Activated CD8-positive, alpha-beta memory T cell treated with anti-CD3 and anti-CD28 coated beads, Interleukin-2, amount 50 U/mL, for 48 hours (primary cell): ENCODE data around the gene BANK1.
"Not testable (repeated sequence)": the region's sequence is repeated elsewhere in the genome, so short reads cannot be mapped to it uniquely, and the experiment has no call there.

Source experiments
- DNase-seq: peaks from one replicate; pipeline ENCODE4 v3.0.0-alpha.2; 2020

The BANK1 gene

DNA sequence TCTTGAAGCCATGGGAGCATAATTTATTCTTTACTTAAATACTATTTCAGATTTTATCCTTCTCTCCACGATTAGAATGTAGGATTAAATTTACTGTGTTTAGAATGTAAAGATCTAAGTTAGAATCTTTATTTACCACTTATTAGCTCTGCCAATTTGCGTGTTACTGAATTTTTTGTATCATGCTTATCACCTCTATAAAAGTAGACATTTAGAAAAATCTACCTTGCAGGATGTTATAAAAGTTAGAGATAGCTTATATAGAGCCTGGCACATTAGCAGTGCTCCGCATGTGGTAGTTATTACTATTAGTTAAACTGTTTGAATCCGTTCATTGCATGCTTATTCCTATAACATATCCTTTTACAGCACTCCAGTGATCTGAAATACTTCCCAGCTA lies 97.9 kb downstream of the BANK1 start:
- no peak for DNase-seq

DNA sequence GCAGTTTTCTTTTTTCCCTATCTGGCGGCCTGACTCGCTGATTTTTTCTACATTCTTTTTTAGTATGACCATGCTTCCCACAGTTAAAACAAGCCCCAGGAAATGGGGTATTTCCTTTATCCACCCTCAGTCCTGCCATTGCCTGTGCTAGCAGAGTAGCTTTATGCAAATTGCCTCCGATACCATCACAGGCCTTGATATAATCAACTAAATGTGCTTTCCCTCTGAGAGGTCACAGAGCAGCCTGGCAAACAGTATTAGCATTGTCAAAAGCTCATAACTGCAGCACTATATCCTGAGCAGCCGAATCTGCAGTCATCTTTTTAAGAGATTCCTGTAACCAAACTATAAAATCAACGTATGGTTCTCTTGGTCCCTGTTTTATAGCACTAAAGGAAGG lies 115.0 kb downstream of the BANK1 start:
- not testable (repeated sequence) for DNase-seq

DNA sequence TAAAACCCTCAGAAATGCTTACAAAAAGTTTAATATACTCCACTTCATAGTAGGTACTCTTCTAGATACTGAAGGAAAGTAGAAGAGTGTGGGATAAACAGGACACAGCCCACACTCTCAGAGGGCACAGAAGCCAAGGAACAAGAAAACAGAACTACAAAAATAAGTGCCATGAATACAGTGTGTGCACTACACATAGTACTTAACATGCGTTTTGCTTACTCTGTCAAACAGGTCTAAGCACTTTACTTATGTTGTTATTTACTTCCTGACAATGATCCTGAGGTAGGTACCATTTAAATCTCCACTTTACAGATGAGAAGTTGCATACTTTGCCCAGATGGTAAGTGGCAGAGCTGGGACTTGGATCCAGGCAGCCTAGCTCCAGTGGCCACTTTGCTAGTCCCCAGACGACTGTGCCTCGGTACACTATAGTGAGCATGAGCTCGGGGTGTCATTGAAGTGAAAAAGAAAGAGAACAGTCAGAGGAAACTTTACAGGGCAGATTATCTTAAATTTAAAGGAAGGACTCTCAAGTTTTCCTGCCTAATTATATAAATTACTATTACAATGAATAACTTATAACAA lies 120.3 kb downstream of the BANK1 start:
- DNase-seq, result no peak

DNA sequence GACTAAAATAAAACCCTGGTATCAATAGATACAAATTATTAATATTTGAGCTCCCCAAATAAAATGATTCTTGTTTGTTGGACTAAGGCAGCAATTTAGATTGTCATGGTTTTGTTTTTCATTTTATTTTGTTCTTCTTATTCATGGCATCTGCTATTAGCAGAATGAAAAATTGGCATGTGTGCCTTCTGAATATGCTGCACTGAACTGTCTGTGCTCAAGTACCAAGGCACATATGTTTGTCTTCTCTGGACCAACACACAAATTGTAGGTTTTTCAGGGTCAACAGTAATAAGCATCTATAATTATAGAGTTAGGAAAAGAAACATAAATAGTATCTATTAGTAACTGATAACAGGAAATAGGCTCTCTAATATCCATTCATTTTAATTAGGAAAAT lies 121.1 kb downstream of the BANK1 start:
- no peak for DNase-seq

DNA sequence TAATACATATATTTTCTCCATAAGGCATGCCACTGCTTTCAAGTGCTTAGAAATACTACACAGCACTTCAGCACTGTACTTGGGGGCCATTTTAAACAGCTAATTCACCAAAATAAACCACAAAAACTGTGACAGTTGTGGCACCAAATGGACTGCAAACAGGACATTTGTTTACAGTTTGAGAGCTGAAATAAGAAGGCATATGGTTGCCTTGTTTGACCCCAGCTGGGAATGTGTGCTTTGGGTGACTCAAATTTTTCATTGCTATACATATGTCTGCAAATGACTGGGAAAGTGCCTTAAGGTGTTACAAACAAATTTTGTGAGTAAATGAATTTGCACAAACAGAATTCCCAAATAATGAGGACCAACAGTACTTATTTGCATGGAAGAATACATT lies 124.2 kb downstream of the BANK1 start:
- DNase-seq, result no peak

DNA sequence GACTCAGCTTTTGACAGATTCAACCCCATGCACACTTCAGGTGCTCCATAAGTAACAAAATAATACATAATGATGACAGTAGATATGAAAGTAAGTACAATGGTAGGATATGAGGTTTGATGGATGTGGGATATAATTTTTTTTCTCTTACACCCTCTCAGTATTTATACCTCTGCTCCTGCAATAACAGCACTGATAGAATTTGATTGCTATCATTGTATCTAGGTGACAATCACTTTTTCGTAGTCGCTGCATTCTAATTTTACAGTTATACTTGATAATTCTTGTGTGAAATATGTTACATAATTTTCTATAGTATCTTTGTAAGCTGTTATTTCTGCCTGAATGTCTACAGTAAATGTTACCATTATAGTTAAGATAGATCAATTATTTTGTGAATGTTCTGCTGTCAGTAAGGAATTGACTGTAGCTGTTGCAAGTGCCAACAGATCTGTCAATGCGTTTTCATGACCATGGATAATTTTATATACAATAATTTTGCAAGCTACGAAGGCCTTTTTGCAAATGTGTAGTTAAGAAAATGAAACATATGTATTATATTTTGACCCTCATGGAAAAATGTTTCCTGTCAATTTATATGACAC lies 128.9 kb downstream of the BANK1 start:
- no peak for DNase-seq

DNA sequence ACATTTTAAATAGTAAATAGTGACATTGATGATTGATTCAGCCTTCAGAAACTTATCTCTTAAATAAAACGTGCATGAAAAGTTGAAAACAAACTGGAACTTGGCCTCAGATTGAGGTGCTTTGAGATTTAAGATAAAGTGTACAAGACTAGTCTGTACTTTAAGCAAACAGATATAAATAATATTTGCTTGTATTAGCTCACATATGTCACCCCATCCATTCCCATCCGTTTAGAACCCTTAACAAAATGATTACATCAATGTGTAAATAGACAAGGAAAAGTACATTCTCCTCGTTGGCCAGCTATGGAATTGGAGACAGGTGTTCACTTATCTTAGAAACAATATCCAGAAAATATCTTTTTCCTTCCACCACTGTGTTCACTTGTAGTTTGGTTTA lies 130.8 kb downstream of the BANK1 start:
- DNase-seq, result no peak

DNA sequence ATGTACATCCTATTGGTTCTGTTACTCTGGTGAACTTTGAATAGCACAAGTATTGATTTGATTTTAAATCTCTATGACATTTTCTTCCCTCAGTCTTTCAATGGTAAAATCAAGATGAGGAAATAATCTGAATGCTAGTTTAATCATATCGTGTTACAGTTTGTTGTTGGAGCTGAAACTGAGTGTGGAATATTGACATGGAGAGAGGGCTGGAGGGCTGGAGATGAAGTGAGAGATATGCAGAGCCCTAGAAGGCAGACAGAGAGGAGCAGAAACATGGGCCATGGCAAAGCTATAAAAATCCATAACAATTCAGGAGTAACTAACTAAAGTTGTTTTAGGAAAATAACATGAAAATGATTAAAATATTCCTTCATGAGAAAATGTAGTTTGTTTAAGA lies 141.1 kb downstream of the BANK1 start:
- DNase-seq, result no peak

DNA sequence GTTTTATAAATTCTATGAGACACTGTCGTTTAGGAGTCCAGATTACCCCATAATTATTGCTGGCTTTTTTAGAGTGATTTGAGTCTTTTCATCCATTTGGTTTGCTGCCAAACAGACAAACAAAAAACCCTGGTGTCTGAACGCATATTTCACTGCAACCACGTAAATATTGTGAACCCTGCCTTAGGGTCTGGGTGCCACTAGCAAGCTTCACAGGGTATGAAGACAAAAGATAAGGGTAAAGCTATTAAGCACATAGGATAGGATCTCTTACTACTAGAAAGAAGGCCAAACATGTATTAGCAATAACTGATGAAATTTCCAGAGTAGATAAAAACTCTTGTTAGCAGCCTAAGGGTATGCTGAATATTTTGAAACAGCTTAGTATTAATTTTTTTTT lies 143.3 kb downstream of the BANK1 start:
- DNase-seq, result no peak

DNA sequence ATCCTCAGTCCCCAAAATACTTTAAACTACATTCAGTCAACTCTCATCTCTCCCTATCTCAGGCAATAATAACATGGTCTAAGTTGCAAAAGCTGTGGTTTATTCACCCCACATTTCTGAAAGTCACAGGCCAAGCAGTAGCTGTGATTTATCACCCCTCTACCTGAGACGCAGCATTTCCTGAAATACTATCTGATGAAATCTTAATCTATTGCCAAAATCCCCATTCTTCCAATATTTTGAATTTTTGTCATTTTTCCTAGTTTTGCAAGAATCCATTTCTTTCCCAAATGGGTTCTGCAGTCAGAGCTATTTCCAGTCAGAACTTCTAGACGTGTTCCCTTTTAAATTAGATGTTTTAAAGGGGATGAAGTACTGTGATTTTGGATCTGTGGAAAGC lies 148.3 kb downstream of the BANK1 start:
- no peak for DNase-seq

DNA sequence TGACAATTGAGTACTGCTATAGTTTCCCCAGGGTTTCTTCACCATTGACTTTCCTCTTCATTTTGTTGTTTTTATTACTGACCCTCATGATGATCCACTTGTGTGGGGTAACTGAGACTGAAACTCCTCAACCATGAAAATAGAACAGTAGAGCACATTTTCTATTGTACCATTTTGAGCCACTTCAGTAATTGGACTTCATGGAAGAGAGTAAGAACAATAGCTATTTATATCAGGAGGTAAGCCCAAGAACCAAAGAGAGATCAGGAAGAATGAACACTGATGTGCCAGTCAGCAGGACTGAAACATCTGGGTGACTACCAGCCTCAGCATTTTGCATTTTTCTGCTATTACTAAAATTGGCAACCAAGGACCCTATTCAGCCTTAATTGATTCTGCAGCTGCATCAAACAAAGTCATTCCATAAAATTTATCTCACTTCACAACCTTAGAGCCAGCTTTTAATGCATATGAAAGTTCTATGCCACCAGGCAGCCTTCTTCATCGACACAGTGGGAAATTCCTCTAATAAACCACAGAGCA lies 151.4 kb downstream of the BANK1 start:
- no peak for DNase-seq

DNA sequence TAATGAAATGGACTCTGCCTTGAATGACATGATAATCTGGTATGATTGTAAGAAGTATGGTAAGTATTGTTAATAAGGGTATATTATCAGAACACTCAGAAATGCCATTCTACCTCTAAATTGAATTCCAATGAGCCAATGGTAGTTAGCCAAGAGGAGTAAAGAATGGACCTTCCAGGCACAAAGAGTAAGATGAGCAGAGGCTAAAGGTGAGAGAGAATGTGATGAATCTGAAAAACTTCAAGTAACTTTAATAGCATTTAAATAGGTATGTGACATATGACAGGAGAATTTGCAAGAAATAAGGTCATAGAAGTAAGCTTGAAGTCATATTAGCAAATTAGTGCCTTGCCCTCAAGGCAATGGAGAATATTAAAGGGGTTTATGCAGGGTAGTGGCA lies 152.4 kb downstream of the BANK1 start:
- no peak for DNase-seq

DNA sequence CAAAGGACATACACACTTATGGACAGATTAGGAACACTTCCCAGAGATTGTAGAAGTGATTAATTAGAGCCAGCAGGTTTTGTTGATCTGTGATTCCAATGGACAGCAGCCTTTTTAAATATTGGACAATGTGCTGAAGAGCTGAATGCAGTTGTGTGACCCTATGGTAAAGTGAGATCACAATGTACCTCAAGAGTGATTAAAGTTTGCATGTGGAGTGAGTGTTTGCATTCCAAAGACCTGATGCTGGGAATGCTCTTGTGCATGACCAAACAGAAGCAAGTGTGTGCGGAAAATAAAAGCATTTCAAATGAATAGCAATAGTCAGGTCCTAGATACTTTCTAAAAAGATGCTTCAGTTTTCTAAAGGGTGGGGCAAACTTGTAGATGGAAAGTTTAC lies 154.1 kb downstream of the BANK1 start:
- DNase-seq, result no peak

DNA sequence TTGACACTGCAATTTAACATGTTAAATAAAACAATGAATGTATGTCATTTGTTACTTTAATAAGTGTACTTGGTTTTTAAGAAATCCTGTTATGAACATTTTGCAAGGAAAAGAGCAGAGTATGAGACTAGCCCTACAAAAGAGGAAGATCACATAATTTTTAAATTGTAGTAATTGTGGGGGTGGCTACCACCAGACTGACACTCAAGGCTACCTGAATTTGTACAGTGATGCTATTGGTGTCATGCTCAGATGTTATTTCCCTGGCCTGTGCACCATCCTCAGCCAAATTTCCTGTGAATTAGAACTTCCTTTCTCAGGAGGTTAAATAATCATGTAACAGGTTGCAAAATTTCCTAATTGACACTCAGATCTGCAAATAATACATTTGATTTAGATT lies 157.5 kb downstream of the BANK1 start:
- no peak for DNase-seq

DNA sequence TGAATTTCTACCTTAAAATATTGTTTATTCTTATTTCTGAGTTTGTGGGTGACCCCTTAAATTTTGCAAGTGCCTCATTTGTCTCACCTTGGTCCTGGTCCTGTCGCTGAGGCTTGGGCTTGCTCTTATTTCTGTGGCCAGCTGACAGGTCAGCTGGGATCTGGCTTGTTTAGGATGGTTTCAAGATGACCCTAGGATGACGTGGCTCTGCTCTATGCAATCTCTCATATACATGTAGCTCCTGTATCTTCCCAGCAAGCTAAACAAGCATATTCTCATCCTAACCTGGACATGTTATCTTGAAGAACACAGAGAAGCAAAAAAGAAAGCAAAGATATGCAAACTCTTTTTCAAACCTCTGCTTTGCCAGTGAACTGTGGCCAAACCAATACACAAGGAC lies 158.4 kb downstream of the BANK1 start:
- no peak for DNase-seq

DNA sequence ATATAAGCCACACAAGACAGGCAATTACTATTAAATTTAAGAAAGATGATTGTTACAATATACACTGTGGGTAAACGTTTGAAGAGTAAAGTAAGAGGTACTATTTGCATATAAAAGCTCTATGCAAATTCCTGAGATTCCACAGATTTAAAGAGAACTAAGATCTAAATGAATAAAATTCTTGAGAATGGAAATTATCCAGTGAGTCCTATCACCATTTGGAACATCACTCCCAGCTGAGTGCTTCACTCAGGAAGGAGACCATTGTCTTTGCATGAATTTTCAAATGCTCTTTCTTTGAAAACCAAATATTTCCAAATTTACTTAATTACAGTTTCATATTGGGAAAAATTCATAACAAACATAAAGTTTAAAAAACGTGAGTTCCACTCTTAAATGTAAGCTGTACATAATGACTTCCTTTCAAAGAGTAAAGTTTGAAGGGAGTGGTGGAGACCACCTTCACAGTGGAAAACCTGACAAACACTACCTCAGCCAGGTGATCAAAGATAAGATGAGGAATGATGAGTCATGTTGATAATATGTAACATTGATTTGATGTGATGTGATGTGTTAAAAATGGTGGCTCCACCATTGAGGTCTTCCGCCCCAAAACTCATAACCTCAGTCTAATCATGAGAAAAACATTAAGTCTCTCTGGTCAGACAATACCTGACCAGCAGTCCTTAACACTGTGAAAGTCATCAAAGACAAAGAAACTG lies 159.9 kb downstream of the BANK1 start:
- DNase-seq, result no peak

DNA sequence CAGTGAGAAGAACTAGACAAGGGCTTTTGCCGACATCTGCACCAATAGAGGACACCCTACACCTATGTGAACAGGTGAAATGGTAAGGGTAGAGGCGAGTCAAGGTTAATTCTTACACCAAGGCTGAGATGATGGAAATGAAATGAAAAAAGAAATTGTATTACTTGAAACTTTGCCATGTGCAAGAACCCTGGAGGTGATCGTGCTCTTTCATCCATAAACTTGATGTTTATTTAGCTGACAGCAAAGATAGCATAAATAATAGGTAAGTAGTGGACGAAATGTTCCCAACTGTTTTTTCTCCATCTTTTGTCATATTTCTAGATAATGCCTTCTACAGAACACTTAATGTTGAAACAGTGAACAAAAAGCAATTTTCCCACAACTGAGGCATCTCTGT lies 162.5 kb downstream of the BANK1 start:
- DNase-seq, result no peak

DNA sequence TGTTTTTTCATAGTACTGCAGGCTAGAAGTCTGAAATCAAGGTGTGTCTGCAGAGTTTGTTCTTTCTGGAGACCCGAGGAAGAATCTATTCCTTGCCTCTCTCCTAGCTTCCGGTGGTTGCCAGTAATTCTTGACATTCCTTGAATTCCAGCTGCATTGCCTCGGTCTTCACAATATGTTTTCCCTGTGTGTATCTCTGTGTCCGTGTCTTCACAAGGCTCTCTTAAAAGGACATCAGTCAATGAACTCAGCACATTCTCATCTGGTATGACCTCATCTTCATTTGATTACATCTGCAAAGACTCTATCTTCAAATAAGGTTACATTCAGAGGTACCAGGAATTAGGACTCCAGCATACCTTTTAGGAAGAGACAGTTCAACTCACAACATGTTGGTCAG lies 163.4 kb downstream of the BANK1 start:
- no peak for DNase-seq

DNA sequence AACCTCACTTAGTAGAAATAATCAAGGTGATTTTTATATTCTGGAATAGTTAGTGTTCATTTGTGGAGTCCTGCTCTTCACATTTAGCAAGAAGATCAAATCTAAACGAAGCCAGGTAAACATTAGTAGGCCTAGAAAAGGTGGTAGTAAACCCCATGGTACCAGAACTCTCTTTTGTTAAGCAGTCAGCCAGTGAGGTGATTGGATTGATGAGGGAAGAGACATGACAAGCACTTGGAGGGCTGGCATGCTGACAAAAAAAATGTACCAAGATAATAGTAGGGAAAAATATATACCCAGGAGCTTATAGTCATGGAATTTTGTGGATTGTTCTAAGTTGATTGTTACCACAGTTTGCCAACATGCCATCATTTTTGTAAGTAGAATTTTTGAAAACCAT lies 163.8 kb downstream of the BANK1 start:
- DNase-seq, result no peak

DNA sequence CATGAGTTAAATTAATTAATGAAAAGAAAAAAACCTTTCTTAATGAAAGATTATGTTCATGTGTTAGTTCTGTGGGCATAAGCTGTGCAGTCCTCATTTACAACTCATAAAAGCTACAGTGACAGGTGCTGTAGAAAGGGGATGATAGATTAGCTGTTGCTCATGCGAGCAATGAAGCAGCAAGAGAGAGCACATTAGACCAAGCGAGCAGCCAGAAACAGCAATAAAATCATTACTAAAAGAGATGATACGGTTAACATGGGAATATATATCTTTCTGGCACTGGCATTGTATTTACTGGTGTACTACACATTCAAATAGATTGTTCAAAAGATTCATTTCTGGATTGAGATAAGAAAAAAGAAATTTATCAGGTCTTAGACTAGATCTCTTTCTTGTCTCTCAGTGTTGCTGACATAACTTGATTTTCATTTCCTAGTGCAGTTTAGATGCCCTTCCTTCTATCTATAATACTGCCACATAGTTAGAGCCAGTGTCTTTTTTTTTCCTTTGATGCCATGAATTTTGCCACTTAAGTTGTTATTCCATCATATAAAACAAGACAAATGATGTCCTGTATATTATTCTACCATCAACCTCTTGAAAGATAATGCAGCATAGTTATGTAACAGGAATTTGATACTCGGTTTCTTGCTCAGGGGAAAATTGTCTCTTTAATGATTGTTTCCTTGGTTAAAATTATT lies 164.6 kb downstream of the BANK1 start:
- no peak for DNase-seq

DNA sequence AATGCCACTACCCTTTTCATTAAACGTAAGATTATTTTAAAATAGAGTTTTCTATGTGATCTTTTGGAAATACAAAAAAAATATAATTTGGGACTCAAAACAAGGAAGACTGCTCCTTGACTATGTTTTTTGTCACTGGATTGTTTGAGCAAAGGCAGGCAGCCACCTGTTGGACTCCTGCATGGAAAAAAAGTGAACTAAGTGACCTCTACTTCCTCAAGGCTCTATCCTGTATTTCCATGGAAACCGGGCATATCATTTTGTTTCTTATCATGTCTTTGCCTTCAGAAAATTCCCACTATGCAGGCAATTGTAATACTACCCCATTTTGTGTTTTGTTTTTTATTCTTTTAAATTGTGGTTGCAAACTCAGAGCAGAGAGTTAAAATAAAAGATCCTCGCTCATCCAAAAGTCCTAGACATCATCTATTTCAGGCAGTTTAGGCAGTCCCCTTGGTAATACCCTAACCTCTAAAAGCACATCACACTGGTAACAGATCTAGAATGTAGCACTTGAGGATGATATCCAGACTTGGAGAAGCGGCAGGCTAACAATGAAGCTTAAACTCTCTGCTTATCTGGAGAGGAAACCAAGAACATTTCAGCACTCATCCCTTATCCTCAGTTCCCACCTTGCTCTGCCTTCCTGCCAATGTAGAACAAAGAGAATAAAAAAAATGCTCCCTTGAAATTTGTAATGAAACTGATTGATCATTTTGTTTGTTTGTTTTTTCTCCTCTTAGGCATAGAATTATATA lies 165.7 kb downstream of the BANK1 start:
- DNase-seq, result no peak

DNA sequence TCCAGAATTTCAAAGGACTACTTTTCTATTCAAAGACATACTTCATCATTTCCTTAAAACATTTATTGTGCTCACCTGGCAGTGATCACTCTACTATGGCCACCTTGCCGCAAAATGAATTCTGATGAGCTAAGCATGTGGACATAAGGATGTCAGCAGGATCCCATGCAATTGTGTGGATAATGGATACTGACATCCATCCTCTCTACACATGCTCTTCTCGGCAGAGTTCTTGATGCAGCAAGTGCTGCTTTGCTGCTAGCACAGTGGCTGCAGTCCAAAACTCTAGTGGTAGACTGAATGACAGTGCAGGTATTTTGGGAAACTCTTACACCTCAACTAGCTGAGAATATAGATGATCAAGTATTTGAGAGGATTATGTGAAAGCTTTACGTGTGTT lies 168.0 kb downstream of the BANK1 start:
- no peak for DNase-seq

DNA sequence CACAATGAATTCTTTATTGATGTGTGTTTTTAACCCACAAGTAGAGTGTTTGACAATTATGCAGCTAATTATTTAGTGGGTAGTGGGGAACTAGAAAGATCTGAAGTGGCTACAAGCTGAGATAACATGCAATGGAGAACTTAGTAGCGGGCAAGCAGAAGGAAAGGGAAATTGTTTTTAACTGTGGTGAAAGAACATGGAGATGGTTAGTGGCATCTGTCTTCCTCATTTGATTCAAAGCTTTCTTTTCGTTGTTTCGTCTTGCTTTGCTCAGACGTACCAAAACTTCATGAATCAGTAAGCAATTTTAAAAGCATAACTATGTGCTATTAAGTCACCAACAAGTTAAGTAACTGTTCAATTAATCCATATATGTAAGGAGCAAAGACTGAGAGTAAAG lies 169.9 kb downstream of the BANK1 start:
- DNase-seq, result no peak
